ENCODE data around the gene HSD11B1.

GRCh38 chr1:209723265-209723664 lies 18.6 kb downstream of the HSD11B1 start:
- no peak for TF ChIP-seq POLR2A (IDR thresholded peaks at IDR 0.05)
- TF ChIP-seq CTCF (IDR thresholded peaks at IDR 0.05) = no peak

All from lower leg skin (tissue), 3 donors.